Muscle of back (tissue), 13 donors: ENCODE results near the gene EIF3A. TPM values are rescaled to one million over a fixed set of nuclear protein-coding genes. Genes with fewer than 3 reads are reported as not detected.
"Not testable (repeated sequence)": the region's sequence is repeated elsewhere in the genome, so short reads cannot be mapped to it uniquely, and the experiment has no call there.

Experiments used
- DNase-seq, 3 donors: peaks; one replicate each; pipeline versions ENCODE4 v3.0.0 to v3.0.0-alpha.2; 2013
- long read RNA-seq, 9 donors: transcript quantifications; one replicate each; lab custom pipeline, GENCODE V29; 2026
- polyA plus RNA-seq, 10 donors: library from polyadenylated mRNA; unstranded; fragments of 120-200 nt; gene quantifications; one replicate each; pipeline ENCODE4 v1.2.1, GENCODE V29; 2013; ENCODE audit not compliant: insufficient read length in 10 of 10

Gene EIF3A, protein sequence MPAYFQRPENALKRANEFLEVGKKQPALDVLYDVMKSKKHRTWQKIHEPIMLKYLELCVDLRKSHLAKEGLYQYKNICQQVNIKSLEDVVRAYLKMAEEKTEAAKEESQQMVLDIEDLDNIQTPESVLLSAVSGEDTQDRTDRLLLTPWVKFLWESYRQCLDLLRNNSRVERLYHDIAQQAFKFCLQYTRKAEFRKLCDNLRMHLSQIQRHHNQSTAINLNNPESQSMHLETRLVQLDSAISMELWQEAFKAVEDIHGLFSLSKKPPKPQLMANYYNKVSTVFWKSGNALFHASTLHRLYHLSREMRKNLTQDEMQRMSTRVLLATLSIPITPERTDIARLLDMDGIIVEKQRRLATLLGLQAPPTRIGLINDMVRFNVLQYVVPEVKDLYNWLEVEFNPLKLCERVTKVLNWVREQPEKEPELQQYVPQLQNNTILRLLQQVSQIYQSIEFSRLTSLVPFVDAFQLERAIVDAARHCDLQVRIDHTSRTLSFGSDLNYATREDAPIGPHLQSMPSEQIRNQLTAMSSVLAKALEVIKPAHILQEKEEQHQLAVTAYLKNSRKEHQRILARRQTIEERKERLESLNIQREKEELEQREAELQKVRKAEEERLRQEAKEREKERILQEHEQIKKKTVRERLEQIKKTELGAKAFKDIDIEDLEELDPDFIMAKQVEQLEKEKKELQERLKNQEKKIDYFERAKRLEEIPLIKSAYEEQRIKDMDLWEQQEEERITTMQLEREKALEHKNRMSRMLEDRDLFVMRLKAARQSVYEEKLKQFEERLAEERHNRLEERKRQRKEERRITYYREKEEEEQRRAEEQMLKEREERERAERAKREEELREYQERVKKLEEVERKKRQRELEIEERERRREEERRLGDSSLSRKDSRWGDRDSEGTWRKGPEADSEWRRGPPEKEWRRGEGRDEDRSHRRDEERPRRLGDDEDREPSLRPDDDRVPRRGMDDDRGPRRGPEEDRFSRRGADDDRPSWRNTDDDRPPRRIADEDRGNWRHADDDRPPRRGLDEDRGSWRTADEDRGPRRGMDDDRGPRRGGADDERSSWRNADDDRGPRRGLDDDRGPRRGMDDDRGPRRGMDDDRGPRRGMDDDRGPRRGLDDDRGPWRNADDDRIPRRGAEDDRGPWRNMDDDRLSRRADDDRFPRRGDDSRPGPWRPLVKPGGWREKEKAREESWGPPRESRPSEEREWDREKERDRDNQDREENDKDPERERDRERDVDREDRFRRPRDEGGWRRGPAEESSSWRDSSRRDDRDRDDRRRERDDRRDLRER (N-terminal part only)
- polyA plus RNA-seq, result 100 to 1,000 TPM; 122 to 160 (median 132) TPM
- long read RNA-seq, donor 1, full-length matches to known transcripts, result 2 of 112 reads
- long read RNA-seq, donor 1, partial matches to known transcripts, result 110 of 112 reads
- long read RNA-seq, donor 1, other reads (novel, unspliced or antisense), result 0 of 112 reads
- long read RNA-seq, donor 2, partial matches to known transcripts, result 96 of 96 reads
- long read RNA-seq, donor 2, other reads (novel, unspliced or antisense), result 0 of 96 reads
- long read RNA-seq, donor 3, result 0 reads
- long read RNA-seq, donor 4, full-length matches to known transcripts, result 2 of 67 reads
- long read RNA-seq, donor 4, partial matches to known transcripts, result 65 of 67 reads
- long read RNA-seq, donor 4, other reads (novel, unspliced or antisense), result 0 of 67 reads
- long read RNA-seq, donor 5, partial matches to known transcripts, result 90 of 110 reads
- long read RNA-seq, donor 5, other reads (novel, unspliced or antisense), result 20 of 110 reads
- long read RNA-seq, donor 6, full-length matches to known transcripts, result 1 of 113 reads
- long read RNA-seq, donor 6, partial matches to known transcripts, result 112 of 113 reads
- long read RNA-seq, donor 6, other reads (novel, unspliced or antisense), result 0 of 113 reads
- long read RNA-seq, donor 7, full-length matches to known transcripts, result 3 of 48 reads
- long read RNA-seq, donor 7, partial matches to known transcripts, result 45 of 48 reads
- long read RNA-seq, donor 7, other reads (novel, unspliced or antisense), result 0 of 48 reads
- long read RNA-seq, donor 8, partial matches to known transcripts, result 81 of 81 reads
- long read RNA-seq, donor 8, other reads (novel, unspliced or antisense), result 0 of 81 reads
- long read RNA-seq, donor 9, result 0 reads

DNA sequence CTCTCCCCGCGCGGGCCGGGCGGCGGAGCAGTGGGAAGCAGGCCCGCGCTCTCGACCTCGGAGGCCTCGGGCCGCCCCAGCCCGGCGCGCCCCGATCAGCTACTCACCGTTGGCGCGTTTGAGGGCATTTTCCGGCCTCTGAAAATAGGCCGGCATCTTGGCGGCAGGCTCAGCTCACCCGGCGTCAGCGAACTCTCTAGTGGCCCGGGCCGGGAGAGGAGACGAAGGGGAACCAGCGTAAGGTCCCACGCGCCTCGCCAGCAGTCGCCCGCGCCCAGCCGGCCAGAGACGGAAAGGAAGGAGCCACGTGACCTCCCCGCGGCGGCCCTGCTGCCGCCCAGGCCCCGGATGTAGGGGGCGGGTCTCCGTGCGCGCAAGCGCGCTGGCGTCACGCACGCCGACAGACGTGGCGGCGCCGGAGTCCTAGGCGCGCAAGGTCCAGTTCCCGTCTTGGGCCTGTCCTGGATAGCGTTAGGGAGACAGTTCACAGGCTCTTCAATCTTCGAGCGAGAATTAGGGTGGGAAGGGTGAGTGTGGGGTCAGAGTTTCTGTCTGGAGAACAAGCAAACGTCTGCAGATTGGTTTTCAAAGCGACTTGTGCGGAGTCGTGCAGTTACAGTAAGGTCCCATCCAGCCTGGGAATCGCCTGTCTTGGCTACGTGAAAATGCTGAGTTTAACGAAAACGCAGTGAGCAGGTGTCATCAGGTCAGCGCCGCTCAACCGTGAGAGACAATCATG is at the start of gene EIF3A:
TSS of gene EIF3A (minus strand) at position 297 of the 739 bp plus-strand sequence. CDS start at position 156, 141 bp downstream.
- peak; percentile 92 to 98 (median 98) for DNase-seq

DNA sequence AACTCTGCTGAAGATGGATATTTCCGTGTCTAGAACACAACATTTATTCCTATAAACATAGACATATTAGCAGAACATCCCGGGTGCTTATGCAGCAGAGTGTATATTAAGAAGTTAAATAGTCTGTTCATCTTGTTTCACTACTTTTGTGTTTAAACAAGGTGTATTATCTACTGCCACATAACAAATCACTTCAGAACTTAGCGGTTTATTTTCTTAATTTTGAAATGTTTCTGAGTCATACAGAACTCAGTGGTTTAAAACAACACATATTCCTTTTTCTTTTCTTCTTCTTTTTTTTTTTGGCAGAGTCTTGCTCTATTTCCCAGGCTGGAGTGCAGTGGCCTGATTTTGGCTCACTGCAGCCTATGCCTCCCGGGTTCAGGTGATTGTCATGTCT is 49.1 kb upstream of the EIF3A start:
- DNase-seq, result no peak

DNA sequence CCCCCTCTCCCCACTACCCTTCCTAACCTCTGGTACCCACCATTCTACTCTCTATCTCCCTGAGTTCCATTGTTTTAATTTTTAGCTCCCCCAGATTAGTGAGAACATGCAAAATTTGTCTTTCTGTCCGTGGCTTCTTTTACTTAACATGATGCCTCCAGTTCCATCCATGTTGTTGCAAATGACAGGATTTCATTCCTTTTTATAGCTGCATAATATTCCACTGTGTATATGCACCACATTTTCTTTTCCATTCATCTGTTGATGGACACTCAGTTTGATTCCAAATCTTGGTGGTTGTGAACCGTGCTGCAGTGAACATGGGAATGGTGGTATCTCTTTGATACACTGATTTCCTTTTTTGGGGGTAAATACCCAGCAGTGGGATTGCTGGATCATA is 45.3 kb upstream of the EIF3A start:
- no peak for DNase-seq

DNA sequence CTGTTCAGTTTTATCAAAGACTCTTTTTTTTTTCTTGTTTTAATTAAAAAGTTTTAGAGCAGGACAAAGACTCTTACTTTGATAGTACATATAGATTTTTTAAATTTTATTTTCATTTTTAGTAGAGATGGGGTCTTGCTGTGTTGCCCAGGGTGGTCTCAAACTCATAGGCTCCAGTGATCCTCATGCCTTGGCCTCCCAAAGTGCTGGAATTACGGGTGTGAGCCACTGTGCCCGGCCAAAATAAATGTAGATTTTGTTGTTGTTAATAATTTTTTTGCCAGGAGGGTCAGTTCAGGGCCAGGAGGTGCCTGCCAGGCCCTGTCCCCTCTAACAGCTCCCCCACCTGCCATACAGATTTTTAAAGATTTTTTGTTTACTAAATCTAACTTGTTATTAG is 40.3 kb upstream of the EIF3A start:
- DNase-seq, result no peak

DNA sequence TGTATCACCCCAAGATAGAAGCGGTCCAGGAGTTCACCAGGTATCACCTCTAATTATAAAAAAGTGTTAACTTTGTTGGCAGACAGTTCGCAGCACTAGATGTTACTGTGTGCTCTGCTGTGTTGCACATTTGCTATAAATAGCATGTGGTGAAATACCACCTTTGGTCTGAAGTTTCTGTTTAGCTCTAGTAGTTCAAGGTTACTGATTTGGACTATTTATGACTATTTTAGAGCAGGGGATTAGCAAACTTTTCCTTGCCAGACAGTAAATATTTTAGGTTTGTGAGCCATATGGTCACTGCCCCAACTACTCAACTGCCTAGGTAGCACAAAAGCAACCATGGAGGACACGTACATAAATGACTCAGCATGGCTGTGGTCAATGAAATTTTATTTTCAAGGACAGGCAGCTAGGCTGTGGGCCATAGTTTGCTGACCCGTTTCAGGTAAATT is 39.8 kb upstream of the EIF3A start:
- DNase-seq, result no peak

DNA sequence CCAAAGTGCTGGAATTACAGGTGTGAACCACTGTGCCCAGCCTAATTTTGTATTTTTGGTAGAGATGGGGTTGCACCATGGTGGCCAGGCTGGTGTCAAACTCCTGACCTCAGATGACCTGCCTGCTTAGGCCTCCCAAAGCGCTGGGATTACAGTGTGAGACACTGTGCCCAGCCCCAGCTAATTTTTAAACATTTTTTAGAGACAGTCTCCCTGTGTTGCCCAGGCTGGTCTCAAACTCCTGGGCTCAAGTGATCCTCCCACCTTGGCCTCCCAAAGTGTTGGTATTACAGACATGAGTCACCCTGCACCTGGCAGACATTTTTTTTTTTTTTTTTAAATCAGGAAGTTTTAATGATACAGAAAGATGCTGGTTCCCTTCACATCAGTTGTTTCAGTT is 38.8 kb upstream of the EIF3A start:
- no peak for DNase-seq

DNA sequence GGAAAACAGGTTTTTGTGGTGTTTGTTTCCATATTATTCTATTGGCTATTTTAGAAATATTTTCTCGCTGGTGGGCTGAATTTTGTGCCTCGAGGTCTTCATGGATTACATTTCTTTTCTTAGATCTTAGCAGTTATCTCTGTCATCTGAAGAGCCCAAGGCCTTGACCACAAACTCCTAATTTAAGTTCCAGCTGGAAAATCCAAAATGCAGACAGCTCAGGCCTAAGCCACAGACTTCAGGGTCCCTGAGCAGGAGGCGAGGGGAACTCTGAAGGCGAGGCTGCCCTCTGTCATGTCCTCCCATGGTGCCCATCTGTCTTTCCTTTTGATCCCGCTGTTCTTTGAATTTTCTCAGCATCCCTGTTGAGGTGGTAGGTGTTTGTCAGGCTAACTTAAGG is 37.6 kb upstream of the EIF3A start:
- DNase-seq, result no peak

DNA sequence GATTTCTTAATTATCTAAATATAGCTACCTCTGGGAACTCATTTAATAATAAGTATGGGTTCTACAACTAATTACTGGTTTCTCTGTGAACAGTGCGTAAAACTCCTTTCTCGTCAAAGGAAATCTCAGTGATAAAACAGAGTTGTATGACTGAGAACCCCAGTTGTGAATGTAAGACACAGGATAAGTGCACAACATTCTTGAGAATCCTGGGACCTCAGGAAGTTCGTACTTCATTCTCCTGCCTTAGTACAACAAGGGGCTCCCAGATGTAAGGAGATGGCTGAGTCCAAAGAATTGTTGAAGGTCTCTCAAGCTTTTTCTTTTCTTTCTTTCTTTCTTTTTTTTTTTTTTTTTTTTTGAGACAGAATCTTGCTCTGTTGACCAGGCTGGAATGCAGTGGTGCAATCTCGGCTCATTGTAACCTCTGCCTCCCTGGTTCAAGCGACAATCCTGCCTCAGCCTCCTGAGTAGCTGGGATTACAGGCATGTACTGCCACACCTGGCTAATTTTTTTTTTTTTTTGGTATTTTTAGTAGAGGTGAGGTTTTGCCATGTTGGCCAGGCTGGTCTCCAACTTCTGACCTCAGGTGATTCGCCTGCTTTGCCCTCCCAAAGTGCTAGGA is 35.8 kb upstream of the EIF3A start:
- DNase-seq, result no peak

DNA sequence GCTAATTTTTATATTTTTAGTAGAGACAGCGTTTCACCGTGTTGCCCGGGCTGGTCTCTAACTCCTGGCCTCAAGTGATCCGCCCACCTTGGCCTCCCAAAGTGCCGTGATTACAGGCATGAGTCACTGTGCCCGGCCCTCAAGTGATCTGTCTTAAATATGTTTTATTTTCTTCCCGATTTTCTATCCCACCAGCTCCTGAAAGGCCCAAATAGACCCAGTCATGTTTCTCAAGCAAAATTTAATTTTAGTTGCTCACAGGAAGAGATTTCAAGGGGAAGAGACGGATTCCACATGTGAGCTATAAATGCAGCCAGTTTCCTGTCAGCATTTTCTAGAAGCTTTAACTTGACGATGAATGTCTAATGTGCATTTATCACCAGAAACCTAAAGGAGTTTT is 35.3 kb upstream of the EIF3A start:
- no peak for DNase-seq

DNA sequence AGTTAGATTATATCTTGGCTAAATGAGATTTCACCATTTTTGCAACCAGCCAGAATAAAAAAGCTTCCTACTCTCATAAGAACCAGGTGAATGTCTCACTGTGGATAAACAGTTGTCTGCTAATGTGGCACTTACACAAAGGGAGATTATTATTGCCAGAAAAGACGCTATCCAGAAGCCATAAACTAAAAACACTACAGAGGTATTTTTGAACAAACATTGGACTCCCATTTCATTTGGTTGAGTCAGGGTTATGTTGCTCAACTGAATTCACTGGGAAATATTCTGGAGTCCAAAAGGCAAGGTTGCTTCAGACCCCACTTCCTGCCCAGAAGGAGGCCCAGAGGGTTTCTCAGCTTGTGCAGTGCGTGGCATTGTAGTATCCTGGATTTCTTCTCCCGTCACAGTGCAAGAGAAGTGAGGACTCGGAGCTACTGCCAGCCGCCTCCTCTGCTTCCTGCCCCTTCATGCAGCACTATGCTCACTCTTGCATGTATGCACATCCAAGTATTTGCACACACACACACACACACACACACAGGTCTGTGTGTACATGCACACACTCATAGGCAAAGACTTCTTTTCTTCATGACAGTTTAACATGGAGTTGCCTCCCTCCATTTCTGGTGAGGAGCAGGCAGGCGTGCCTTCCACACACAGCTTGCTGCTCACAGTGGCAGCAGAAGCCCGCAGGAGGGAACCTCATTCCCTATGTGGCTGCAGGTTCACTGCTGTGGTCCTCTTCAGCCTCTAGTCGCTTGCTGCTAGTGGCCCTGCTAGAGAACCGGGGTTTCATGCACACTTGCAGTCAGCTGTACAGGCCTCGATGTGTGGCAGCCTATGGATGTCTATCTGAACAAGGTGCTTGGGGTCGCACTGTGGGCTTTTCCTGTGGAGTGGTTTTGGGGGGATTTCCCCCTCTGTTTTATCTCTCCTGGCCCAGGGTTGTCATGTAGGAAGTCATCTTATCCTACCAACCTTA is 33.4 kb upstream of the EIF3A start:
- peak in 1 of 3 donors; percentile 41 for DNase-seq

DNA sequence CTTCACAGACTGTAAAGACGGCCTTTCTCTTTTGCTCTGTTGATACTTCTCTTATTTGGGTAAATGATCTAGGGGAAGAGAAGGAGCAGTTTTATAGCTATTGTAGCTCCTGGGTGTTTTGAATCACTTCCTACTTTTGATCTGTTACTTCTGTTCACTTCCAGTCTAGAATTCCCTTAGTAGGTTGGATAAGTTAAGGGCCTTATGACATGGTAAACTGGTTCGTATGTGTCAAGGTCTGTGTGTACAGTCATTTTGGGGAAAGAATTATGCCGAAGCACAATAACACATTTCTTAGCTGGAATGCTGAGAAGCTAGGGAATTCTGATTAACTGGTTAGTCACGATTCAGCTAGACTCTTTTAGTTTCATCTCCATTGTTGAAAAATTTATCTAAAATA is 31.4 kb upstream of the EIF3A start:
- no peak for DNase-seq

DNA sequence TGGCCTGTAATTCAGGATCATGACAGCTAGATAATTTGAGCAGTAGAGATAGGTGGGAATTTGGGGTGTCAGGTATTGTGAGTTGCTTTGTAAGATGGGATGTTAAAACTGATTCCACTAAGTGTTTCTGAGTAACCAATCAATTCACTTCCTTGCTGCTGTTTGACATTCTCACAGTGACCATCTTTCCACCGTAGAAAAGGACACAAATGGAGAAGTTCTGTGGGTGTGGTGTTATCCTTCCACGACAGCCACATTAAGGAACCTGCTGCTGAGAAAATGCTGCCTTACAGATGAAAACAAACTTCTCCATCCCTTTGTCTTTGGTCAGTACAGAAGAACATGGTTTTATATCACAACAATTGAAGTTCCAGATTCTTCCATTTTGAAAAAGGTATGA is 27.2 kb upstream of the EIF3A start:
- not testable (repeated sequence) for DNase-seq

DNA sequence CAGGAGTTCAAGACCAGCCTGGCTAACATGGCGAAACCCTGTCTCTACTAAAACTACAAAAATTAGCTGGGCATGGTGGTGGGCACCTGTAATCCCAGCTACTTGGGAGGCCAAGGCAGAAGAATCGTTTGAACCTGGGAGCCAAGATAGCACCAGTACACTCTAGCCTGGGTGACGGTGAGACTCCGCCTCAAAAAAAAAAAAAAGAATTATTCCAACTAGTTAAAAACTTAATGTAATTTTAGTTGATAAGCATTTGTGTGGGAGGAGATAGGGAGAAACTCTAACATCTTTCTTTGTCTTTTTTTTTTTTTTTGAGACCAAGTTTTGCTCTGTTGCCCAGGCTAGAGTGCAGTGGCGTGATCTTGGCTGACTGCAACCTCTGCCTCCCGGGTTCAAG is 26.5 kb upstream of the EIF3A start:
- not testable (repeated sequence) for DNase-seq

DNA sequence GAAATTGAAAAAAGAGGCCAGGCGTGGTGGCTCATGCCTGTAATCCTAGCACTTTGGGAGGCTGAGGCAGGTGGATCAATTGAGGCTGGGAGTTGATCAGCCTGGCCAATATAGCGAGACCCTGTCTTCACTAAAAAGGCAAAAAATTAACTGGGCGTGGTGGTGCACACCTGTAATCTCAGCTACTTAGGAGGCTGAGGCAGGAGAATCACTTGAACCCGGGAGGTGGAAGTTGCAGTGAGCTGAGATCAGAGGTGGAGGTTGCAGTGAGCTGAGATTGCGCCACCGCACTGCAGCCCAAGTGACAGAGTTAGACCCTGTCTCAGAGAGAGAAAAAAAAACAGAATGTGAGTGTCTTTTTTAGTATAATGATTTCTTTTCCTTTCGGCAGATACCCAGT is 25.3 kb upstream of the EIF3A start:
- not testable (repeated sequence) for DNase-seq

DNA sequence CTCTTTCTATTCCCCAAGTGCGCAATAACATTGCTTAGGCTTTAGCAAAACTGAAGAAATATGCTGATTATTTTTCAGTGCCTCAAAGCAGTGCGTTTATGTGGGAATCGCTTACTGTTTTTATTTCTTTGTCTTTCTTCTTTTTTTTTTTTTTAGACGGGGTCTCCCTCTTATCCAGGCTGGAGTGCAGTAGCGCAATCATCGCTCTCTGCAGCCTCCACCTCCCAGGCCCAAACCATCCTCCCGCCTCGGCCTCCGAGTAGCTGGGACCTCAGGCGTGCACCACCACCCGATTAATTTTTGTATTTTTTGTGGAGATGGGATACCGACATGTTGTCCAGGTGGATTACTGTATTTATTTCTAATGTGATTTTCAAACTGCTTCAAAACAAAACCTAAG is 24.5 kb upstream of the EIF3A start:
- no peak for DNase-seq

DNA sequence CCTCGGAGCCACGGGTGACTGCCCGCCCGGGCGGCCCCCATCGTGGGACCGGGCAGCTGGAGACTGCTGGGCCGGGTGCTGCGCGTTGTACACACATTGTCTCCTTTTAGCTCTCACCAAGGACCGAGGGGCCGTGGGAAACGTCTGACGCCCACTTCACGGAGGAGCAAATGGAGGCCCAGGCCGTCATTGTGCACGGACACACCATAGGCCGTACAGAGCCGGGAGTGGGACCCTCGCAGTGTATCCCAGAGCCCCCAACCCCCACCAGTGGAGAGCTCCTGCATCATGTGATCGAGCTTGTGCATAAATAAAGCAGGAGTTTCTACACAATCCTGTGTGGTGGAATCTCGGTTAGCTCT is 24.0 kb upstream of the EIF3A start:
- DNase-seq, result peak; percentile 7 to 59 (median 10)

DNA sequence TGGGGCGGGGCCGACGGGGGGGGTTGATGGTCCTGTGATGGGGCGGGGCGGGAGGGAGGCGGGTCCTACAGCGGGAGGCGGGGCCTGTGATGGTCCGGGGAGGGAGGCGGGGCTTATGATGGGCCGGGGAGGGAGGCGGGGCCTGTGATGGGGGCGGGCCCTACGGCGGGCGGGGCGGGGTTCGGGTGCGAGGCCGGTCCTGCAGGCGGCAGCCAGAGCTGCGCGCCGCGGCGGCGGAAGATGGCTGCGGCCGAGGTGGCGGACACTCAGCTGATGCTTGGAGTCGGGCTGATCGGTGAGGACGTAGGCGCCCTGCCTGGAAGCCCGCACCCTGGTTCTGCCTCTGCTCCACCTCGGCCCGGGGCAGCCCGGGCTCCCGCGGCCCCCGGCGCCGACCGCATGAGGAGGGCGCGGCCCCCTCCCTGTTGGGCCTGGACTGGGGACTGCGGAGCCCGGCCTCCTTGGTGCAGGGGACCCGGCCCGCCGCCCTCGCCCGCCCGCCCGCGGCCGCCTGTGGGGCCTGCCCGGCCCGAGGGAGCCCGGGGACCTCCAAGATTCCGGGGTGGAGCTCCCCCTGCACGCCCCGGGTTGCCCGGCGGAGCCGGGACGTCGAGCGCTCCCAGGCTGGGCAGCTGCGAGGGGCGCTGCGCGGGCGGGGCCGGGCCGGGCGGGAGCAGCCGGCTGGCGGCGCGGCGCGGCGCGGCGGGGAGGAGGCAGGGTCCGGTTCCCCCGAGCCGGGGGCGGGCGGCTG is 23.5 kb upstream of the EIF3A start, which contains the start of gene DENND10:
TSS of gene DENND10 (plus strand) at position 211 of the 751 bp plus-strand sequence. CDS start at position 241, 30 bp downstream.
- peak; percentile 77 to 90 (median 84) for DNase-seq
